Hematopoietic multipotent progenitor cell treated with erythropoietin and hydrocortisone succinate and interleukin-3 and kit ligand, for 8 days (in vitro differentiated cells): Measurements from ENCODE around the gene KIF22.
A peak's percentile ranks its signal among the peaks of the same experiment; 100 is the strongest.
"Not testable (repeated sequence)": the region's sequence is repeated elsewhere in the genome, so short reads cannot be mapped to it uniquely, and the experiment has no call there.

Experiments
- DNase-seq: peaks from one replicate; pipeline ENCODE4 v3.0.0-alpha.2; 2015

The KIF22 gene

DNA sequence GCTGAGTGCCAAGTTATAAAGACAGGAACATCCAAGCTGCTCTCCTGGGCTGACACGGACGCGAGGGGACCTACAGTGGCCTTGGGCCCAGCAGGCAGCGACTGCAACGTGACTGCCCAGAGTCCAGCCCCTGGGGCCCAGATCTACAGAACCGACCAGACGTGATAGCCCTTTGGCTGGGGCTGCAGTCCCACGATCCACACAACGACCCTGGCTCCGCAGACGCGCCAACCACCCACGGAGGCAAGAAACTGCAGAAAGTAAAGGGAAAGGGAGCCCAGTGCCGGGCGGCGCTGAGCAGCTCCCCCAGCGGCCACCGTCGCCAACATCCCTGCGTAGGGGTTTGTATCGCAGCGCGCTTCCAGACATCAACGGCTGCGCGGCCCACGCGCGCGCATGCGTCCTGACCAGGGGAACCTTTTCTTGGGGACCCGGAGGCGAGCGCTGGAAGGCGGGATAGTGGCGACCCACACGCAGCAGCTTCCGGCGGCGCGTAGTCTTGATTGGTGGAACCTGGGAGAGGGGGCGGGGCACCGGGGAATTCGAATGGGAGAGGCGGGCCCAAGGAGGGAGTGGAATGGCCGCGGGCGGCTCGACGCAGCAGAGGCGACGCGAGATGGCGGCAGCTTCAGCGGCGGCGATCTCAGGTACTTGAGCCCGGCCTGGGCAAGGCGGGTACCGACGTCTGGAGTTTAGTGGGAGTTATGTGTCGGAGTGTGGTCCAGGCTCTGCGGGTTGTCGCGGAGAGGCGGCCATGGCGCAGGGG lies at the start of gene KIF22:
Gene KIF22 (plus strand): TSS at position 569 of the 766 bp plus-strand sequence. CDS start 9 bp downstream, at position 578.
- peak; percentile 98 for DNase-seq

DNA sequence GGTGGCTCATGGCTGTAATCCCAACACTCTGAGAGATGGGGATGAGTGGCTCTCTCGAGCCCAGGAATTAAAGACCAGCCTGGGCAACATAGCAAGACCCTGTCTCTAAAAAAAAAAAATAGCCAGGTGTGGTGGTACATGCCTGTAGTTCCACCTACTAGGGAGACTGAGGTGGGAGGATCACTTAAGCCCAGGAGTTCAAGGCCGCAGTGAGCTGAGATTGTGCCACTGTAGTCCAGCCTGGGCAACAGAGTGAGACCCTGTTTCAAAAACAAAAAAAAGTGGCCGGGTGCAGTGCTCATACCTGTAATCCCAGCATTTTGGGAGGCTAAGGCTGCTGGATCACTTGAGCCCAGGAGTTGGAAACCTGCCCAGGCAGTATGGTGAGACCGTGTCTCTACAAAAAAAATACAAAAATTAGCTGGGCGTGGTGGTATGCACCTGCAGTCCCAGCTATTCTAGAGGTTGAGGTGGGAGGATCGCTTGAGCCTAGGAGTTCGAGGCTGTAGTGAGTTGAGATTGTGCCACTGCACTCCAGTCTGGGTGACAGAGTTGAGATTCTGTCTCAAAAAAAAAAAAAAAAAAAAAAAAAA lies 47.8 kb upstream of the KIF22 start:
- DNase-seq = no peak

DNA sequence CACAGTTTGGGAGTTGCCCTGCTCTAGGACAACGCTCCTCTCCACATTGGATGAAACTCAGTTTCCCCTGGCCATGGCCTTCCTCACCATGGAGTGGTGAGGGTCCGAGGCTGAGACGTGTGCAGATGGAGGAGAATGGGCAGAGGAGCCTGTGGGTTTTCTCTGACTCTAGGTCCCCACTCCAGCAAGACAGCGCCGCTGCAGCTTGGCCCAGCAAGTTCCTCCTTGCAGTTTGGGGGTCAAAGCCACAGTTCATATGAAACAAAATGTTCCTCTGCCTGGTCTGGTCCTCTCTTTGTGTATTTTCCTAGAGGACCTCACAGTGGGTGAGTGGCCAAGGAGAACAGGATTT lies 47.1 kb upstream of the KIF22 start:
- DNase-seq = no peak

DNA sequence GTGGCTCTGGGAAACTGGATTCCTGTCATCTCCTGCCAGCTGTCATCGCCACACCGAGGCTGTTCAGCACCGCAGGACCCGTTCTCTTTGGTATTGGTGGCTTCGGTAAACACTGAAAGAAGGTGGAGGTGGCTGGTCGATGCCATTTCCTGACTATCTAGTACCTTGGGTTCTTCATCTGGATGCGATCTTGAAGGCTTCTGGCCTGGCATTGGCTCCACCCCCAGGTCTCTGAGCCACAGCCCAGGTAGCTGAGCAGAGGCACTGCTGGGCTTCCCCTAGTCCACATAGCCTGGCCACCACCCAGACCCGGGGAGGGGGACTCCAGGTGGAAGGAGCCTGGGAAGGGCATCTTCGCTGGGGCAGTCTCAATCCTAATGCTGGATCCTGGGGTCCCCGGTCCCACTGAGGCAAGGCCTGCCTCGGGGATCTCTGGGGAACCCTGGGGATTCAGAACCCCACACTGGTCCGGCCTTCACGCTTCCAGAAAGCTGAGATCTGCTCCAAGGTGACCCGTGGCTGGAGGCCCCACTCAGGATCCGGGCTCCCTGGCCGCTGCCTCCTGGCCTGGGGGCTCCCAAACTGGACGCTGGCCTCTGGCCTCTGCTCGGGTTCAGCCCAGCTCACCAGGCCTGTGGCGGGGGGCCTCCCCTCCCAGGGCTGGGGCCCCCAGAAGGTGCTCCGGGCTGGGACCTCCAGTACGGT lies 46.6 kb upstream of the KIF22 start:
- DNase-seq = no peak

DNA sequence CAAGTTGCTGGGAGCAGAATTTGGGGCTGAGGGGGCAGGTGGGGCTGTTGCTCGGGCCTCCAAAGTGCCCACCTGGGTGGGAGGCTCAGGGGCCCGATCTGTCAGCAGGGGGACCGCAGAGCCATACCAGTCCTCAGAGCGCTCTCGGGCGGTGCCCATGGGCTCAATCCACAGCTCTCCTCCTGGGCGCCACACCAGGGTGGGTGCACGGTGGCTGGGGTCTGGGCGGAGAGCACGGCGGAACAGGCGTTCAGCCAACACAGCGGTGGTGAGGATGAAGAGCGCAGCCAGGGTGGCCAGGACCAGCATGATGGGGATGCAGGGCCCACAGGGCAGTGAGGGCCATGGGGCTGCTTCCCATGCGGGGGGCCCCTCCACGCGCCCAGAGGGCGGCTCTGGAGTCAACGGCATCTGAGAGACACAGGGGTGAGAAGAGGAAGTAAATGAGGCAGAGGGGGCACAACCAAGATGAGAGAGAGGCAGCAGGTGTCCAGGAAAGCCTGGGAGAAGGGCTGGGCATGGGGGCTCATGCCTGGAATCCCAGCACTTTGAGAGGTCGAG lies 45.9 kb upstream of the KIF22 start:
- no peak for DNase-seq

DNA sequence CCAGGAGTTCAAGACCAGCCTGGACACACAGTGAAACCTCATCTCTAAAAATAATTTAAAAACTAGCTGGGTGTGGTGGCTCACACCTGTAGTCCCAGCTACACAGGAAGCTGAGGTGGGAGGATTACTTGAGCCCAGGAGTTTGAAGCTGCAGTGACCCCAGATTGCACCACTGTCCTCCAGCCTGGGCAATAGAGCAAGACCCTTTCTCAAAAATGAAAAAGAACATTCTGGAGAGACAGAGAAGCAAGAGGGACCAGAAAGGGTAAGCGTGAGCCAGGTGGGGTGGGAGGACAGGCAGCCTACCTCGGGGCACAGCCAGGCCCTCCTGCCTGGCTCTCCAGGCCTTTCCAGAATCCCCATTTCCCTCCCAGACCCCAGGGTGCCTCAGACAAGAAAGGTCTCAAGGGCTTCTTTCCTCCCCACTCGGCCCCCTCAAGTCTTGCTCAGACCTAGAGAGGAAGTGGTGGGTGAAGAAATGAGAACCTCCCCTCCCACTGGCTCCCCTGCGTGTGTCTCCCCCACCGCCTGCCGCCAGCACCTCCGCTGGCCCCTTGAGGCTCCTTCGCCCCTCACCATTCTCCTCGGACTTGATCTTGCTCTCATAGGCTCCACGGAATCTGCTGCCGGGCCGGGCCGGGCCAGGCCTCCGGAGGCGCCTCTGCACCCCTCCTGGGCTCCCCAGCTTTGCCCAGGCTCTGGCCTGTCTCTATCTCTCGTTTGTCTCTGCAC lies 45.3 kb upstream of the KIF22 start:
- DNase-seq = peak; percentile 39

DNA sequence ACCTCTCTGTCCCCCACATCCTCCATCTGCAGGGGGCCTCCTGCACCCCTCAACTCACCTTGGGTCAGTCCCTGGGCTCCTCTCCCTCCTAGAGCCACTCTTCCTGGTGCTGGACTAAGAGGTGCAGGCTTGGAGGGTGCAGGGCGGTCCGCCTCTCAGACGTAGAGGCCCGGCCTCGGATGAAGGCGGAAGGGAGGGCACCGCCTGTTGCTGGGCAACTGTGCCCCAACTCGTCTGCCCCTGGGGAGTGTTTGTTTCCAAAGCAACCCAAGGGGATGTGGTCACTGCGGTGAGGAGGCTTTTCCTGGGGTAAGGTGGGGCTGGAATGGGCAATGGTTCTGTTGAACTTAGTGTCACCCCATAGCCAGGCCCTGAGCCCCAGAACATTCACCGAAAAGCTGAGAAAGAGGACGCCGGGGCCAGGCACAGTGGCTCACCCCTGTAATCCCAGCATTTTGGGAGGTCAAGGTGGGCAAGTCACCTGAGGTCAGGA lies 44.7 kb upstream of the KIF22 start, which contains the start of gene C16orf54:
Gene C16orf54 (minus strand): TSS at position 138 of the 493 bp plus-strand sequence. CDS start 1,039 bp downstream, outside the sequence.
- peak; percentile 90 for DNase-seq

DNA sequence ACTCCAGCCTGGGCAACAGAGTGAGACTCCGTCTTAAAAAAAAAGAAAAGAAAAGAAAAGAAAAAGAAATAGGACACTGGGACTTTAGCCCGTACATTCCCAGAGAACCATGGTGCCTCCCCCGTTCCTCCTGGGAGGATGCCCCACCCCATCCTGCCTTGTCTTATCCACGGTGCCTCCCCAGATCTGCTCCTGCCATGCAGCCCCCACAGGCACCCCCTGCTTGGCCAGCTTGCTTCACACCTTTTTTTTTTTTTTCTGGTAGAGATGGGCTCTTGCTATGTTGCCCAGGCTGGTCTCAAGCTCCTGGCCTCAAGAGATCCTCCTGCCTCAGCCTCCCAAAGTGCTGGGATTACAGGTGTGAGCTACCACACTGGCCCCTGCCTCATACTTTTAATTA lies 44.0 kb upstream of the KIF22 start:
- DNase-seq = not testable (repeated sequence)

DNA sequence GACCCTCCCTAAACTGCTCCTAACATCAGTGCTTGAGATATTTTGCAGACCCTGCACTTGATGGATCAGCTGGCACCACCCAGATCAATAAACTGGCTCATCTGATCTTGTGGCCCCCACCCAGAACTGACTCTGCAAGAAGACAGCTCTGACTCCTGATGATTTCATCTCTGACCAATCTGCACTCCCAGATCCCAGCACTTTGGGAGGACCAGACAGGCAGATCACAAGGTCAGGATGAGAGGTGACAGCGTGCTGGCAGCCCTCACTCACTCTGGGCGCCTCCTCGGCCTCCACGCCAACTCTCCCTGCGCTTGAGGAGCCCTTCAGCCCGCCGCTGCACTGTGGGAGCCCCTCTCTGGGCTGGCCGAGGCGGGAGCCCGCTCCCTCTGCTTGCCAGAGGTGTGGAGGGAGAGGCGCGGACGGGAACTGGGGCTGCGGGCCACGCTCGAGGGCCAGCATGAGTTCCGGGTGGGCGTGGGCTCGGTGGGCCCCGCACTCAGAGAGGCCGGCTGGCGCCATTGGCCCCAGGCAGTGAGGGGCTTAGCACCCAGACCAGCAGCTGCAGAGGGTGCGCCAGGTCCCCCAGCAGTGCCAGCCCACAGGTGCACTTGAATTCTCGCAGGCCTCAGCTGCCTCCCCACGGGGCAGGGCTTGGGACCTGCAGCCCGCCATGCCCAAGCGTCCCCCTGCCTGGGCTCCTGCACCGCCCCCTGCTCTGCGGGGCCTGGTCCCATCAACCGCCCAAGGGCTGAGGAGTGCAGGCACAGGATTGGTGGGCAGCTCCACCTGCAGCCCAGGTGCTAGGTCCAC lies 42.4 kb upstream of the KIF22 start:
- no peak for DNase-seq

DNA sequence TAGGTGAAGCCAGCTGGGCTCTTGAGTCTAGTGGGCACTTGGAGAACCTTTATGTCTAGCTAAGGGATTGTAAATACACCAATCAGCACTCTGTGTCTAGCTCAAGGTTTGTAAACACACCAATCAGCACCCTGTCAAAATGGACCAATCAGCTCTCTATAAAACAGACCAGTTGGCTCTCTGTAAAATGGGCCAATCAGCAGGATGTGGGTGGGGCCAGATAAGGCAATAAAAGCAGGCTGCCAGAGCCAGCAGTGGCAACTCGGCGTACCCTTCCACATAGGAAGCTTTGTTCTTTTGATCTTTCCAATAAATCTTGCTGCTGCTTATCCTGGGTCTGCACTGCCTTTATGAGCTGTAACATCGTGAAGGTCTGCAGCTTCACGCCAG lies 41.8 kb upstream of the KIF22 start:
- DNase-seq = not testable (repeated sequence)

DNA sequence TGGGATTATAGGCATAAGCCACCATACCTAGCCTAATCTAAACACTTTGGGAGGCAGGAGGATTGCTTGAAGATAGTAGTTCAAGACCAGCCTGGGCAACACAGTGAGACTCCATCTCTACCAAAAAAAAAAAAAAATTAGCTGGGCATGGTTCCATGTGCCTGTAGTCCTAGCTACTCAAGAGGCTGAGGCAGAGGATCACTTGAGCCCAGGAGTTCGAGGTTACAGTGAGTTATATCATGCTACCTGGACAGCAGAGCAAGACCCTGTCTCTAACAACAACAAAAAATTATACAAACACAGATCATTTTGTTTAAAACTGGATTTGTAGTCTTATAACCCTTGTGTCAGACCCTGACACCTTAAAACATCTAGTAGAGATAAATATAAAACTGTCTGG lies 37.0 kb upstream of the KIF22 start:
- no peak for DNase-seq

DNA sequence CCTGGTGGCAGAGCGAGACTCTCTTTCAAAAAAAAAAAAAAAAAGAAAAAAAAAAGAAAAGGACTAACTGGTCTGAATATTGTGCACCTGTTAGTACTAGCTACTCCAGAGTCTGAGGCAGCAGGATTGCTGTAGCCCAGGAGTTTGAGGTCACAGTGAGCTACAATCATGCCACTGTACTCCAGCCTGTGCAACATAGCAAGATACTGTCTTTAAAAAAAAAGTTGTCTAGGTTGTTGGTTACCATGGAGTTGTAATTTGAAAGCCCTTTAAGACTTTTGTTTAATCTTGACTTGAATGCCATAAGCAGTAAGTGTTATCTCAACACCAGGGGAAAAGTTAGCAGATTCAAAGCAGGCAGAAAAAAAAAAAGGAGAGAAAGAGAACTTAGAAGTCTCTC lies 33.9 kb upstream of the KIF22 start:
- peak; percentile 33 for DNase-seq

DNA sequence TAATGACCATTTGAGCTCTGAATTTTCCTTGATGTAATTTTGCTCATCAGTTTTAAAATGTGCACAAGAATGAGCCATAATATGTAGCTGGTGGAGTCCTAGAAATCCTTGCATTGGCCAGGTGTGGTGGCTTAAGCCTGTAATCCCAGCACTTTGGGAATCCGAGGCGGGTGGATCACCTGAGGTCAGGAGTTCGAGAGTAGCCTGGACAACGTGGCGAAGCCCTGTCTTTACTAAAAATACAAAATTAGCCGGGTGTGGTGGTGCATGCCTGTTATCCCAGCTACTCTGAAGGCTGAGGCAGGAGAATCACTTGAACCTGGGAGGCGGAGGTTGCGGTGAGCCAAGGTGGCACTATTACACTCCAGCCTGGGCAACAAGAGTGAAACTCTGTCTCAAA lies 33.5 kb upstream of the KIF22 start:
- DNase-seq = not testable (repeated sequence)

DNA sequence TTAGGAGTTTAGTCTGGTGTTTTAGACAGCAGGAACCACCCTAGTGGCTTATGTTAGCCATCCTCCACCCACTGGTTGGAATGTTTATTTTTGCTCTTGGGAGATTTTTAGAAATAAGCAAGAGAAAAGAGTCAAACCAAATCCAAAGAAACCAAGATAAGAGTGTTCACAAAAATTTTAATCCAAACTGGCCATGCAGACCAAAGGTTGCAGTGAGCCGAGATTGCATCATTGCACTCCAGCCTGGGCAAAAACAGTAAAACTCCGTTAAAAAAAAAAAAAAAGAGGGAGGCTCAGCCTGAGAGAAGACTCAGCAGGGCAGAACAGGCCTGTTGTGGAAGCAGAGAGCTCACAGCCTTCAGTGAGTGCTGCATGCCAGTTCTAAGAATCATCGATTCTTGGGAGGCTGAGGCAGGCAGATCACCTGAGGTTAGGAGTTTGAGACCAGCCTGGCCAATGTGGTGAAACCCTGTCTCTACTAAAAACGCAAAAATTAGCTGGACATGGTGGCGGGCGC lies 32.5 kb upstream of the KIF22 start:
- no peak for DNase-seq

DNA sequence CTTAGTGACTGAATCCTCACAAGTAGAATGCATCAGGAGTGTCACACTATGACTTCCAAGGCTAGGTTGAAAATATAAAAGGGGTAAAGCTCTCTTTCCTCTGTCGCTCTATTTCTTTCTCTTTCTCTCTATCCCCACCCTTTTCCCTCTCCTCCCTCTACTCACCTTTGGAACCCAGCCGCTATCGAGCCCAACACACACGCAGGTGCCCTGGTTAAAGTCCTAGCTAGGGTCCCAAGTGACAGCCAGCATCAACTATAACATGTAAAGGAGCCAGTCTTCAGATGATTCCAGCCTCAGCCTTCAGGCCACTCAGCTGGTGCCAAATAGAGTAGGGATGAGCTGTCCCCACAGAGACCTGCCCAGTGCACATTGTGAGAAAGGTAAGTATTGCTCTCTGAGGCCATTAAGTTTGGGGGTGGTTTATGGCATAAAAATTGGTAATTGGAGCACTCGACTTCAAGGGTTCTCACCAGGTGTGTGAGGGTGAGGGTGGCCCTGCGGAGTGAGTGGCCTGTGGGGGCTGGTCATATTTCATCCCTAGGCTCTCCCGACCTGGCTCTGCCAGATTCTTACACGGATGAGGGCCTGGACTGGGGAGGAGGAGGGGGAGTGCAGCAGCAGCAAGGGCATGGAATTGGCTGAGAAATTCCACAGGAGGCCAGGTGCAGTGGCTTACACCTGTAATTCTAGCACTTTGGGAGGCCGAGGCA lies 29.8 kb upstream of the KIF22 start:
- DNase-seq = no peak

DNA sequence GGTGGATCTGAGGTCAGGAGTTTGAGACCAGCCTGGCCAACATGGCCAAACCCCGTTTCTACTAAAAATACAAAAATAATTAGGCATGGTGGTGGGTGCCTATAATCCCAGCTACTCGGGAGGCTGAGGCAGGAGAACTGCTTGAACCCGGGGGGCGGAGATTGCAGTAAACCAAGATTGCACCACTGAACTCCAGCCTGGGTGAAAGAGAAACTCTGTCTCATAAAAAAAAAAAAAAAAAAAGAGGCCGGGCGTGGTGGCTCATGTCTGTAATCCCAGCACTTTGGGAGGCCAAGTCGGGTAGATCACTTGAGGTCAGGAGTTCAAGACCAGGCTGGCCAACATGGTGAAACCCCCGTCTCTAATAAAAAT lies 29.3 kb upstream of the KIF22 start:
- not testable (repeated sequence) for DNase-seq

DNA sequence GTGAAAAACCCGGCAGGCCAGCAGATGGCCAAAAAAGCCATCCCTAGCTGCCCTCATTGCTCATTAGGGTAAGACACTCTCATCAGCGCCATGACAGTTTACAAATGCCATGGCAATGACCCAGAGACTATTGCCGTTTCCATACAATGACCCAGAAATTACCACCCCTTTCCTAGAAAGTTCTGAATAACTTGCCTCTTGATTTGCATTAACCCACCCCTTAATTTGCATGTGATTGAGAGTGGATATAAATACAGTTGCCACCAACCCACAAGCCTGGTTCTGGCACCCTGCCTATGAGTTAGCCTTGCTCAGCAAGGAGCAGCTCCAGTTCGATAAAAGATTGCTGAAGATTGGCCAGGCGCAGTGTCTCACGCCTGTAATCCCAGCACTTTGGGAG lies 28.7 kb upstream of the KIF22 start:
- peak; percentile 36 for DNase-seq

DNA sequence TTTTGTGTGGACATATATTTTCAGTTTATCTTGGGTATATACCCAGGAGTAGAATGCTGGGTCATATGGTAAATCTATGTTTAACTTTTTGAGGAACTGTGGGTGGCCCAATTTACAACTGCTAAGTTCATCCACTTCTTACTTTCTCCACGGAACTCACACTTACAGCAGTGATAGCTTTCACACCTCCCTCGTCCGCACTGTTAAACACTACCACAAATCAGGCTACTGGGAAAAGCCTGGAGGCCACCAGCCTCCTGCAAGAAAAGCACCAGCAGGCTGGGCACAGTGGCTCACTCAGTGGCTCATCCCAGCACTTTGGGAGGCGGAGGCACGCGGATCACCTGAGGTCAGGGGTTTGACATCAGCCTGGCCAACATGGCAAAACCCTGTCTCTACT lies 27.2 kb upstream of the KIF22 start:
- no peak for DNase-seq

DNA sequence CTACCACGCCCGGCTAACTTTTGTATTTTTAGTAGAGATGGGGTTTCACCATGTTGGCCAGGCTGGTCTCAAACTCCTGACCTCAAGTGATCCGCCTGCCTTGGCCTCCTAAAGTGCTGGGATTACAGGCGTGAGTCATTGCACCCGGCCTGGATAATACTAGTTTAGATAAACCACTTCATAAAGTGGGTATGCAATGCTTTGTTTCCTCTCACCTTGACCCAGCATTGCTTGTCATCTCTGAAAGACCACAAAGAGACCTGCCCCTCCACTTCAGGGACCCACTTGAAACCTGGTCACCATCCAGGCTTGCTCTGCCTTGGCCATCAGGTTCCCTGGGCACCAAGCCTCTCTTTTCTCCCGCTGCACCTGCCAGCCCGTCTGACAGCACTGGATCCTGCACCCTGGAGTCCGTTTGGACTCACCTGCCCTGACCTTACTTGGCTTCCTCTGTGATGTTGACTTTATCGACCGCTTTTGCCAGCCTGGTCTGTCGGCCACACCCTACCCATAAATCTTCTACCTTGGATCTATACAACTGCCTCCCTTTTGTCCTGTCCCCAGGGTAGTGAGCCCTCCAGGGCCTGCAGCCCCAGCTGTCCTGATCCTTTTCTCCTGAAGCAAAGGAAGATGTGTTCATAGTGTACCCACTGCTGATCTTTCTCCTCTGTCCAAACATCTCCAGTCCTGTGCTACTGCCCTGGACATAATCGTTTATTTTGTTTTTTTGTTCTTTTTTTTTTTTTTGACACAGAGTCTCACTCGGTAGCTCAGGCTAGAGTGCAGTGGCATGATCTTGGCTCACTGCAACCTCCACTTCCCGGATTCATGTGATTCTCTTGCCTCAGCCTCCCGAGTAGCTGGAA lies 25.2 kb upstream of the KIF22 start:
- no peak for DNase-seq

DNA sequence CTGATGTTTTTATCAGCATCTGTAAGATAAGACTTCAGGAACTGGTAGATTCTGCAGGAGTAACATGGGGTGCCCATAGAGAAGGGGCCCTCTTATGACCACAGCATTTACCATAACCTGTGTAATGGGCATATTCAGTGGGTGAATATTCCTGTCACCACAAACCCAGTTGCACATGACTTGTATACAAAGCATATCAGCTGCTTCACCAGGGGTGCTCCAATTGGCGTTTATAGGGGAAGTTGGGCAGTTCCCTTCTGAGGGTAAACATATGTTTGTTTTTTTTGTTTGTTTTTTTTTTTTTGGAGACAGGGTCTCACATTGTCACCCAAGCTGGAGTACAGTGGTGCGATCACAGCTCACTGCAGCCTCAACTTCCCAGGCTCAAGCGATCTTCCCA lies 24.0 kb upstream of the KIF22 start:
- no peak for DNase-seq
